ENCODE measurements around the gene EN2.

Gene EN2

GRCh38 chr7:155464183-155464582 lies 6.3 kb downstream of the EN2 start:
- no peak for DNase-seq (ENCODE audit: low spot score)

- DNase-seq (ENCODE audit: low spot score) = no peak
Observed at GRCh38 chr7:155464948-155465739, 7.2 kb downstream of the EN2 start.

- no peak for DNase-seq (ENCODE audit: low spot score)
Observed at GRCh38 chr7:155465761-155466141, 7.8 kb downstream of the EN2 start.

- no peak for DNase-seq (ENCODE audit: low spot score)
Observed at GRCh38 chr7:155466142-155466813, 8.3 kb downstream of the EN2 start.

- no peak for DNase-seq (ENCODE audit: low spot score)
Observed at GRCh38 chr7:155466814-155467733, 9.1 kb downstream of the EN2 start.

- DNase-seq (ENCODE audit: low spot score) = no peak
Observed at GRCh38 chr7:155467846-155468784, 10.2 kb downstream of the EN2 start.

GRCh38 chr7:155468785-155469148 lies 10.8 kb downstream of the EN2 start:
- DNase-seq (ENCODE audit: low spot score) = no peak

GRCh38 chr7:155469311-155470185 lies 11.6 kb downstream of the EN2 start:
- DNase-seq (ENCODE audit: low spot score) = no peak

- no peak for DNase-seq (ENCODE audit: low spot score)
Observed at GRCh38 chr7:155470186-155470487, 12.2 kb downstream of the EN2 start.

- no peak for DNase-seq (ENCODE audit: low spot score)
Observed at GRCh38 chr7:155470686-155471638, 13.0 kb downstream of the EN2 start.

GRCh38 chr7:155471718-155472117 lies 13.8 kb downstream of the EN2 start:
- no peak for DNase-seq (ENCODE audit: low spot score)

- no peak for DNase-seq (ENCODE audit: low spot score)
Observed at GRCh38 chr7:155477476-155477875, 19.5 kb downstream of the EN2 start.

GRCh38 chr7:155481764-155482163 lies 23.8 kb downstream of the EN2 start:
- DNase-seq (ENCODE audit: low spot score) = no peak

GRCh38 chr7:155482511-155483183 lies 24.7 kb downstream of the EN2 start:
- no peak for DNase-seq (ENCODE audit: low spot score)

GRCh38 chr7:155483245-155483644 lies 25.3 kb downstream of the EN2 start:
- no peak for DNase-seq (ENCODE audit: low spot score)

GRCh38 chr7:155483868-155484325 lies 26.0 kb downstream of the EN2 start:
- DNase-seq (ENCODE audit: low spot score) = no peak

- DNase-seq (ENCODE audit: low spot score) = no peak
Observed at GRCh38 chr7:155484483-155485399, 26.8 kb downstream of the EN2 start.

All from pons (tissue), 1 donor.